Uterus (tissue), 4 donors: Measurements from ENCODE around the gene BET1. TPM values are rescaled to one million over a fixed set of nuclear protein-coding genes. Genes with fewer than 3 reads are reported as not detected.

Experiments used
- DNase-seq, 2 donors: peaks; one replicate each; pipeline ENCODE4 v3.0.0-alpha.2; 2019 to 2020
- H3K27ac ChIP-seq, 2 donors: fragments of 200-600 bp; sonication (generic); 1 replicate in 1 of 2; 2 replicates in 1 of 2; pipeline ENCODE4 v1.5.1; 2016 to 2018
- H3K27me3 ChIP-seq, 2 donors: fragments of 200-600 bp; sonication (generic); one replicate each; pipeline ENCODE4 v1.5.1; 2018 to 2019; ENCODE audit warnings: control low read depth in 1 of 2
- H3K36me3 ChIP-seq, 2 donors: fragments of 200-600 bp; sonication (generic); one replicate each; pipeline ENCODE4 v1.5.1; 2019; ENCODE audit warnings: control low read depth in 1 of 2
- H3K4me1 ChIP-seq, 2 donors: fragments of 200-600 bp; sonication (generic); one replicate each; pipeline ENCODE4 v1.5.1; 2018 to 2019; ENCODE audit warnings: control low read depth in 1 of 2
- H3K4me3 ChIP-seq, 2 donors: fragments of 200-600 bp; sonication (generic); 1 replicate in 1 of 2; 2 replicates in 1 of 2; pipeline ENCODE4 v1.5.1; 2018 to 2019; ENCODE audit warnings: mild to moderate bottlenecking in 1 of 2
- H3K9me3 ChIP-seq, 2 donors: fragments of 200-600 bp; sonication (generic); one replicate each; pipeline ENCODE4 v1.5.1; 2019; ENCODE audit warnings: control low read depth in 1 of 2
- POLR2A ChIP-seq, 2 donors: fragments of 450-650 bp; IDR thresholded peaks; one replicate each; pipeline ENCODE4 v1.6.1; 2016; ENCODE audit warnings: antibody characterized with exemption in 2 of 2, mild to moderate bottlenecking in 1 of 2, moderate library complexity in 1 of 2
- intact Hi-C: fragments of 100-400 bp; cut with DNase I; formaldehyde crosslinking; loops from one replicate; pipeline ENCODE4 v1.15.1; 2023; ENCODE audit warnings: low total_unique reads
- total RNA-seq, 4 donors: library from RNA; depleted of rRNA in 3 of 4; stranded (reverse); fragments of >200 nt in 3 of 4; gene quantifications; one replicate each; pipeline versions ENCODE4 v1.1.0 to v1.2.4, GENCODE V29; 2014 to 2023
- TF ChIP-seq, protein P1 (sequence below), 4 experiments: fragments of 200-600 bp in 2 of 4; fragments of 450-650 bp in 2 of 4; sonication (generic) in 2 of 4; IDR thresholded peaks; one replicate each; pipeline ENCODE4 v1.5.1; 2016 to 2019; ENCODE audit warnings: antibody characterized with exemption in 4 of 4, mild to moderate bottlenecking in 2 of 4, moderate library complexity in 1 of 4
- donor health status: DM: yes; HTN: yes; CAD: no.

Gene BET1
- total RNA-seq, 4 donors from 2014 or later = 10.3 to 74.5 (median 18.6) TPM

DNA sequence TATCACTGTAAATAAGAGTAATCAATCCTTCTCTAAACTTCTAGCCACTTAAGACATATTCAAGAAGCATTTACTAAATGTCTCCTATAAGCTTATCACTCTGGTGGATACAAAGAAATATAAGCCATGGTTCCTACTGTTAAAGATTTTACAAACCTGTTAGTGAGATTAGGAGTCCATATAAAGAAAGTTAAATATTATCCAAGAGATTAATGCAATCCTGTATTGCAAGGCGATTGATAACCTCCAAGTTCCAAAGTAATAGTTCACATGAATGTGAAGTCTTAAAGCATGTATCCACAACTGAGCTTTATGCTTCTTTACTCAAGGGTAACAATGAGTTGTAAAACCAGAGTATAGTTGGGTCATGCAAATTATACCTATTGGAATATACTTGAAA lies 12.6 kb upstream of the BET1 start:
- intact Hi-C loops = no loop called here
- no peak for TF ChIP-seq POLR2A (IDR thresholded peaks at IDR 0.05)
- TF ChIP-seq, protein P1, sequence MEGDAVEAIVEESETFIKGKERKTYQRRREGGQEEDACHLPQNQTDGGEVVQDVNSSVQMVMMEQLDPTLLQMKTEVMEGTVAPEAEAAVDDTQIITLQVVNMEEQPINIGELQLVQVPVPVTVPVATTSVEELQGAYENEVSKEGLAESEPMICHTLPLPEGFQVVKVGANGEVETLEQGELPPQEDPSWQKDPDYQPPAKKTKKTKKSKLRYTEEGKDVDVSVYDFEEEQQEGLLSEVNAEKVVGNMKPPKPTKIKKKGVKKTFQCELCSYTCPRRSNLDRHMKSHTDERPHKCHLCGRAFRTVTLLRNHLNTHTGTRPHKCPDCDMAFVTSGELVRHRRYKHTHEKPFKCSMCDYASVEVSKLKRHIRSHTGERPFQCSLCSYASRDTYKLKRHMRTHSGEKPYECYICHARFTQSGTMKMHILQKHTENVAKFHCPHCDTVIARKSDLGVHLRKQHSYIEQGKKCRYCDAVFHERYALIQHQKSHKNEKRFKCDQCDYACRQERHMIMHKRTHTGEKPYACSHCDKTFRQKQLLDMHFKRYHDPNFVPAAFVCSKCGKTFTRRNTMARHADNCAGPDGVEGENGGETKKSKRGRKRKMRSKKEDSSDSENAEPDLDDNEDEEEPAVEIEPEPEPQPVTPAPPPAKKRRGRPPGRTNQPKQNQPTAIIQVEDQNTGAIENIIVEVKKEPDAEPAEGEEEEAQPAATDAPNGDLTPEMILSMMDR (IDR thresholded peaks at IDR 0.05) = no peak
- Histone ChIP-seq H3K36me3 (no peaks in the 10 kb centered on the region), H3K27me3 (no peaks in the 10 kb centered on the region), H3K4me1 (no peaks in the 10 kb centered on the region), H3K9me3 (no peaks in the 10 kb centered on the region), H3K27ac (no peak overlapping the region), H3K4me3 (no peak overlapping the region)
- DNase-seq = no peak

DNA sequence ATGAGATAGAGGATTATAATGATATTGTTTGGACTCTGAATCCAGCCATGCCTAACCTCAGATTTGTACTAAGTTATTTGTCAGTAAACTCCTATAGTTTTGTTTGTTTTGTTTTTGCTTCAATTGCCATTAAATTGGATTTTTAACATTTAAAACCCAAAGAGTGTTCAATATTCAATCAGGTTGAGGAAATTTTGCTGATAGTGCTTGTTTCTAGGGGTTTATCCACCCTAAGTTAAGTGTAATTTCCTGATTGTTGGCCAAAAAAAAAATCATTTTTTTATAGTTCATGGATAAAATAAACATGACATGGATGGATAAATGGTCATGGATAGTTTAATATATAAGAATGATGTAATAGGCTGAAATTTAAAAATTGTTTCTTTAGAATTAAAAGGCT lies 11.4 kb upstream of the BET1 start:
- Histone ChIP-seq H3K9me3 (no peaks in the 10 kb centered on the region), H3K4me3 (no peak overlapping the region), H3K27me3 (no peaks in the 10 kb centered on the region), H3K36me3 (no peaks in the 10 kb centered on the region), H3K27ac (no peak overlapping the region), H3K4me1 (no peaks in the 10 kb centered on the region)
- intact Hi-C loops = no loop called here
- TF ChIP-seq, protein P1 (IDR thresholded peaks at IDR 0.05) = no peak
- no peak for TF ChIP-seq POLR2A (IDR thresholded peaks at IDR 0.05)
- DNase-seq = no peak

DNA sequence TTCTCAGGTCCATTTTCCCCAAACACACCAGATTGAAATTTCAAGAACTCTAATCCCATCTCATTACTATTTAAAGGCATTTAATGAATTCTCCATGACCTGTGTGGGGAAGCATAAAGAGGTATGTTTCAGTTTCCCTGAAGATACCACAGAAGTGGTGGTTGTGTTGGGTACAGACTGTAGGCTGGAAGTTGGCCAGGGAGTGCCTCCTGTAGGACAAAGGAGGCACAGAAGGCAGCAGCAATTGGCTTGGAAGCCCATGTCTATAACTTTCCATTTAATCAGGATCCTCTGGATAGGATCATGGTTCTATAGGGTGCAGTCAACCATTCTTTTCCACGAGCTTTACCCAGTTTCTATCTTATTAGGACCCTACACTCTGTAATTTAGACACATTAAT lies 8.6 kb upstream of the BET1 start:
- Histone ChIP-seq H3K9me3 (no peaks in the 10 kb centered on the region), H3K4me3 (no peak overlapping the region), H3K36me3 (no peaks in the 10 kb centered on the region), H3K27ac (no peak overlapping the region), H3K27me3 (no peaks in the 10 kb centered on the region), H3K4me1 (no peaks in the 10 kb centered on the region)
- no peak for TF ChIP-seq POLR2A (IDR thresholded peaks at IDR 0.05)
- TF ChIP-seq, protein P1 (IDR thresholded peaks at IDR 0.05) = no peak
- no peak for DNase-seq
- intact Hi-C loops = no loop called here

DNA sequence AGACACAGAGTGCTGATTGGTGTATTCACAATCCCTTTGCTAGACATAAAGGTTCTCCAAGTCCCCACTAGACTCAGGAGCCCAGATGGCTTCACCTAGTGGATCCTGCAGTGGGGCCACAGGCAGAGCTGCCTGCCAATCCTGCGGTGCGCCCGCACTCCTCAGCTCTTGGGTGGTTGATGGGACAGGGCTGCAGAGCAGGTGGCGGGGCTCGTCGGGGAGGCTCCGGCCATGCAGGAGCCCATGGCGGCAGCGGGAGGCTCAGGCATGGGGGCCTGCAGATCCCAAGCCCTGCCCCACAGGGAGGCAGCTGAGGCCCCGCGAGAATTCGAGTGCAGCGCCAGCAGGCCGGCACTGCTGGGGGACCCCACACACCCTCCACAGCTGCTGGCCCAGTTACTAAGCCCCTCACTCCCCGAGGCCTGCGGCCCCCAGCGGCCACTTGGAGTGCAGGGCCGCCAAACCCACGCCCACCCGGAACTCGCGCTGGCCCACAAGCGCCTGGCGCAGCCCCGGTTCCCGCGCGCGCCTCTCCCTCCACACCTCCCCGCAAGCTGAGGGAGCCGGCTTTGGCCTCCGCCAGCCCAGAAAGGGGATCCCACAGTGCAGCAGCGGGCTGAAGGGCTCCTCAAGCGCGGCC lies 7.7 kb upstream of the BET1 start:
- Histone ChIP-seq H3K27me3 (no peaks in the 10 kb centered on the region), H3K9me3 (no peaks in the 10 kb centered on the region), H3K27ac (no peak overlapping the region), H3K4me1 (no peaks in the 10 kb centered on the region), H3K36me3 (no peaks in the 10 kb centered on the region), H3K4me3 (no peak overlapping the region)
- intact Hi-C loops = no loop called here
- DNase-seq = no peak
- TF ChIP-seq, protein P1 (IDR thresholded peaks at IDR 0.05) = no peak
- no peak for TF ChIP-seq POLR2A (IDR thresholded peaks at IDR 0.05)

DNA sequence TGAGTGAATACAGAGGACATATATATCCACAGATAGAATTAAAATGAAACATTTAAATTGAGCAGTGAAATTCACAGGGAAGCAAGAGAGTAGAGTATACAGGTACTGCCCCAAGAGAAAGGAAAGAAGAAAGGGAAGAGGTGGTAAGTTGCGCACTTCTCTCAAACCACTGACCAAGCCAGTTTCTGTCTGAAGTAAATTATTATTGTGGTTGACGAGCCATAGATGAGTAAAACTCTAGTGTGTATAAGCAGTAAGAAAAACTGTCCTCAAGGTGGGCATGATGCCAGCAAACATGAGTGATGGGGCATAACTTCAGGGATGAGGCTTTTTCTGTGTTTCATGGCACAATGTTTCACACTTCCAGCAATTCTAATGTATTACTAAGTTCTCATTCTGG lies 4.4 kb upstream of the BET1 start:
- Histone ChIP-seq H3K9me3 (no peaks in the 10 kb centered on the region), H3K27ac (no peak overlapping the region), H3K36me3 (no peaks in the 10 kb centered on the region), H3K4me3 (no peak overlapping the region), H3K27me3 (no peaks in the 10 kb centered on the region), H3K4me1 (no peaks in the 10 kb centered on the region)
- no peak for TF ChIP-seq POLR2A (IDR thresholded peaks at IDR 0.05)
- TF ChIP-seq, protein P1 (IDR thresholded peaks at IDR 0.05) = no peak
- DNase-seq = no peak
- intact Hi-C loops = loop anchor here (10.0 kb wide), 1 partner anchor 104 kb away; the partner anchor contains the start of gene GNGT1
